HG02981 (cell line): Measurements from ENCODE around the gene TAOK2.
A peak's percentile ranks its signal among the peaks of the same experiment; 100 is the strongest.
"Not testable (repeated sequence)": the region's sequence is repeated elsewhere in the genome, so short reads cannot be mapped to it uniquely, and the experiment has no call there.

Experiments
- ATAC-seq: cut with Tn5 transposase; IDR thresholded peaks from one replicate; pipeline ENCODE4 v1.9.1; 2021; ENCODE audit warnings: mild to moderate bottlenecking, moderate library complexity; ENCODE audit not compliant: unreplicated experiment

TAOK2 gene

DNA sequence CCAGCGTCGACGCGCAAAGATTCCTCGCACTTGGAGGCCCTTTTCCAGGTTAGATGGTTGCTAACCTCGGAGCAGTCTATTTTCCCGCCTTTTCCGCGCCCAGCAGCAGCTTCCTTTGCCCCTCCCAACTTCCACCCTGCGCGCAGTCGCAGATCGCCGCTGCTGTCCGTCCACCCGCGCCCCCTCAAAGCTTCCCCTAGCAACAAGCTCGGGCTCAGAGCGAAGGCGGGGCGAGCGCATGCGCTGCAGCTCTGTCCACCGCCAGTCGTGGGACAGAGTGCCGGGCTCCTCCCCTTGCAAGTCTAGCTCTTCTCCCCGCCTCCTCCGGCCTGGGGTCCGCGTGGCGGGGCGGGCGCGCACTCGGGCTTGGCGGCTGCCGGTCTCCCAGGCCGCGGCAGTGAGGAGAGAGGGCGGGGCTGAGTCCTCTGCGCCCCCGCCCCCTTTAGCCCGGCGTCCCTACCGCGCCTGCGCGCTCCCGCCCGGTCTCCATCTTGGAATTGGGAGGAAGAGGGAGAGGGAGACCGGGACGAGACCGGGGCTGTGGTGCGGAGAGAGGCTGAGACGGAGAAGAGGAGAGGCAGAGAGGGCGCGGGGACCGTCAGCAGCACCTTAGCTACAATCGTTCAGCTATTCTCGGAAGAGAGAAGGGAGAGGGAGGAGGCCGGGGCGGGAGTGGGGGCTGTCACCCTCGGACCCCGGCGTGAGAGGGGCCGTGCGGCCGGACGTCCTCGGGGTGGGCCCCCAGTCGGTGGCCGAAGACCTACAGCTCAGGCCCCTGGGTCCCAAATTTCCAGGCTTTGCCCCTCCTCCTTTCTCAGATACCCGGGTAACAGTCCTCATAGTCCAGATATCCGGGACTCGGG, at the start of gene TAOK2:
TSS of gene TAOK2 (plus strand) at position 485 of the 863 bp plus-strand sequence. CDS start 3,905 bp downstream, outside the sequence.
- peak; percentile 86 for ATAC-seq

DNA sequence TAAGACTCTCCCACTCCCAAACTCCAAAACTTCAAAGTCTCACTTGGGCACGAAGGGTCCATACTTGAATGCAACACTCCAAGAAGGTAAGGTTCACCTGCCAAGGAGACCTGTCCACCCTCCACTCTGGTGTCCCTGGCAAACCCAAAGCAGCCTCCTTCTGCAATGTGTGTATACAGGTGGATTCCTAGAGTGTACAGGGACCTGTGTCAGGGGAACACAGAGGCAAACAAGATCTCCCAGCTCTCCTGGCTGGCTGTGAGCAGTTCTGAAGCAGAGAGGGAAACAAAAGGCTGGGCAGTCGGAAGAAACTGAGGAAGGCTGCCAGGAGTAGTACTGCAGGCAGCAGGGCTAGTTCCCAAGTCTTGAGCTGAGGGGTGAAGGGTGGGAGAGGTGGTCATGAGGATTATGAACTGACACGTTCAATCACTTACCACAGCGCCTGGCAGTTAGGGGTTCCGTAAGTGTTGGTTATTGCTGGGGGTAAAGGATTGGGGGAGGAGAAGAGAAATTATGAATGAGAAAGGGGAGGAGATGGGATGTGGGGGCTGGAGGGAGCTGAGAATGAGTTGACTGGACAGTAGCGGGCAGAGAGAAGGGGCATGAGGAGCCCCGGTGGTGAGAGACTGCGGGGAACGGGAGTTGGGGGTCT, 48.4 kb upstream of the TAOK2 start:
- ATAC-seq, result no peak

DNA sequence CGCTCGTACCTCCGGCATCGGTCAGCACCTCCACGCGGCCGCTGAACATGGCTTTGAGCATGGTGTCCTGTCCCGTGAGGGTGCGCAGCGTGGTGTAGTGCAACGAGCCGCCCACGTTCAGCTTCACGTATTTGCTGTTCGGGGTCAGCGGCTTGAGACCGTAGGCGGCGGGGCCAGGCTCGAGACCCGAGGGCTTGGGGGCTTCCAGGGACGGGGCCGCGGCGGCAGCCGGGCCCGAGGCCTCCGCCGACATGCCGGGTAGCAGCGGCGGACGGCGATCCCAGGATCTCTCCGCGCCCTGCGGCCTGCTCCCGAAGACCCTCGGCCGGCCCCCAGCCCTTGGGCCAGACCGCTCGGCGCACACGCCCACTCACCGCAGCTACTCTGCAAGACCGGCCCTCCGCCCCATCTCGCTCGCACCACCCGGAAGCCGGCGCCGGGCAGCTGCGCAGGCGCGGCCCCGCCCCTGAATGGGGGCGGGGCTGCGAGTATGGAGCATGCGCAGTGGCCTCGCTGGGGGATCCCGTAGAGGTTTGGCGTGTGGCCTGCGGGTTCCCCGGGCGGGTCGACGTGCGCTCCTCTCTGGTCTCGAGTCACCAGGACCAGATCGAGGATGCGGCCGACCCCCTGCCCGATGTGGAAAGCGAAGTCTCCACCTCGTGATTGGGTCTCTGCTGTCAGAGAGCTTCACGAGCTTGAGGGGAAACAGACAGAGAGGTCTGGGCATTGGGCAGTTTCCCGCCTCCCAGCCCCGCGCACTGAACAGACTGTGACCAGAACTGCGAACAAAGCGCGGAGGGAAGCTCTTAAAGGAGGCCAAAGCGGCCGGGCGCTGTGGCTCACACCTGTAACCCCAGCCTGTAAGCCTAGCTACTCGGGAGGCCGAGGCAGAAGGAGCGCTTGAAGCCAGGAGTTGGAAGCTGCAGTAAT, 47.6 kb upstream of the TAOK2 start, which contains the start of gene KCTD13:
TSS of gene KCTD13 (minus strand) at position 446 of the 930 bp plus-strand sequence. CDS start at position 253, 193 bp downstream.
- peak; percentile 92 for ATAC-seq

DNA sequence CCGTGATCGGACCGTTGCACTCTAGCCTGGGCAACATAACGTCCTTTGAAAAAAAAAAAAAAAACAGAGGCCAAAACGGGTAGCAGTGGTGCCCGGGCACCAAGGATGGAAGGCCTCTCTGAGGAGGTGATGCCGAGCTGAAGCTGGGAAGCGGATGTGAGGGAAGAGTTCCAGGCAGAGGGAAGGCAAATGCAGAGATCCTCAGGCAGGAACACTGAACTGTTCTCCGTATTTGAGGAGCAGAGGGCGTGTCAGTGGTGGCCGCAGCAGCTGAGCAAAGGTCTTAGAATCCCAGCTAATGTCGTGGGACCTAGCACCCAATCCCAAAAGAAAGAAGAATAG, 47.0 kb upstream of the TAOK2 start:
- ATAC-seq, result no peak

DNA sequence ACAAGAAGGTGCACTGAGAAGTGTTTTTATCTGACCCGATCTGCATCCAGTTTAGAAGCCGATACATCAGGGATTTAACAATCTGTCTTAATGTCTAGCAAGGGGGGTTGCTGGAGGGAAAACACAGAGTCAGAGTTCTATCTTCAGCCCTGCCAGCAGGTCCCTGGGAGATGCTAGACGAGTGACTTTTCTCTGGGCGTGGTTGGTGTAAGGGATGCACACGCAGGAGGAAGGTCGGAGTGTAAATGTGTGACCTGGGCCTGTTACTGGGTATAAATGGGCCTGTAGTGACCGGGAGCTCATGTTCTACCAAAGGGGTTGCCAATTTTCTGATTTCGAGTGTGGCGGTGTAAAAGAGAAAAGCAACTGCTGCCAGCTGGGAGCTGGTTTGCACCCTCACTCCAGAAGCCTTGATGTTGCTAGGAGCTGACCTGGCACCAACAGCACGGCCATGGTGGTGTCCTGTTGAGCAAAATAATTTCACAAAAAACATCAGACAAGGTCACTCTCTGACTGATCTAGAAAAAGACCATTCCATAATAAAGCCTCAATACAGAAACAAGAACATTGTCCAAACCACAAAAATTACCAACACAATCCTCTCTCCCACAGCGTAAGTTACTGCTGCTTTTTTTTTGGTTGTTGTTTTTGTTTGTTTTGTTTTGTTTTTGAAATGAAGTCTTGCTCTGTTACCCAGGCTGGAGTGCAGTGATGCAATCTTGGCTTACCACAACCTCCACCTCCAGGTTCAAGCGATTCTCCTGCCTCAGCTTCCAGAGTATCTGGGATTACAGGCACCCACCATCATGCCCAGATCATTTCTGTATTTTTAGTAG, 46.4 kb upstream of the TAOK2 start:
- no peak for ATAC-seq

DNA sequence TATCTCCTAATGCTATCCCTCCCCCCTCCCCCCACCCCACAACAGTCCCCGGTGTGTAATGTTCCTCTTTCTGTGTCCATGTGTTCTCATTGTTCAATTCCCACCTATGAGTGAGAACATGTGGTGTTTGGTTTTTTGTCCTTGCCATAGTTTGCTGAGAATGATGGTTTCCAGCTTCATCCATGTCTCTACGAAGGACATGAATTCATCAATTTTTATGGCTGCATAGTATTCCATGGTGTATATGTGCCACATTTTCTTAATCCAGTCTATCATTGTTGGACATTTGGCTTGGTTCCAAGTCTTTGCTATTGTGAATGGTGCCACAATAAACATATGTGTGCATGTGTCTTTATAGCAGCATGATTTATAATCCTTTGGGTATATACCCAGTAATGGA, 41.9 kb upstream of the TAOK2 start:
- ATAC-seq, result not testable (repeated sequence)

DNA sequence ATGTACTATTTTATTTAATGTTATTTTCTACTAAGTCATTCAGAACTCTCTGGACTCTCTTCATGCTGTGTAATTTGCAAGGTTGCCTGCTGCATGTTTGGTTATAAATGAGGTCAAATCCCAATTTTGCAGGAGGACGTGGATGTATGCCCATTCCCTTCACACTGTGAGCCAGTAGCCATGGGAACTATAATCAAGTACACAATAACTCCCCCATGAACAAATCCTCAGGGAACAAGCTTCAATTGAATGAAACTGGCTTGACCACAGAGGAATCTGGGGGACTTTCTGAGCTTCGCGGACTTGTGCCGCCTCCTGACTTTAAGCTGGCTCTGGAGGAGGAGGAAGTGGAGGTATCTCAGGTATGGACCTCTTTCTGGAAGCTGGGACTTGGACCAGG, 33.0 kb upstream of the TAOK2 start:
- no peak for ATAC-seq

DNA sequence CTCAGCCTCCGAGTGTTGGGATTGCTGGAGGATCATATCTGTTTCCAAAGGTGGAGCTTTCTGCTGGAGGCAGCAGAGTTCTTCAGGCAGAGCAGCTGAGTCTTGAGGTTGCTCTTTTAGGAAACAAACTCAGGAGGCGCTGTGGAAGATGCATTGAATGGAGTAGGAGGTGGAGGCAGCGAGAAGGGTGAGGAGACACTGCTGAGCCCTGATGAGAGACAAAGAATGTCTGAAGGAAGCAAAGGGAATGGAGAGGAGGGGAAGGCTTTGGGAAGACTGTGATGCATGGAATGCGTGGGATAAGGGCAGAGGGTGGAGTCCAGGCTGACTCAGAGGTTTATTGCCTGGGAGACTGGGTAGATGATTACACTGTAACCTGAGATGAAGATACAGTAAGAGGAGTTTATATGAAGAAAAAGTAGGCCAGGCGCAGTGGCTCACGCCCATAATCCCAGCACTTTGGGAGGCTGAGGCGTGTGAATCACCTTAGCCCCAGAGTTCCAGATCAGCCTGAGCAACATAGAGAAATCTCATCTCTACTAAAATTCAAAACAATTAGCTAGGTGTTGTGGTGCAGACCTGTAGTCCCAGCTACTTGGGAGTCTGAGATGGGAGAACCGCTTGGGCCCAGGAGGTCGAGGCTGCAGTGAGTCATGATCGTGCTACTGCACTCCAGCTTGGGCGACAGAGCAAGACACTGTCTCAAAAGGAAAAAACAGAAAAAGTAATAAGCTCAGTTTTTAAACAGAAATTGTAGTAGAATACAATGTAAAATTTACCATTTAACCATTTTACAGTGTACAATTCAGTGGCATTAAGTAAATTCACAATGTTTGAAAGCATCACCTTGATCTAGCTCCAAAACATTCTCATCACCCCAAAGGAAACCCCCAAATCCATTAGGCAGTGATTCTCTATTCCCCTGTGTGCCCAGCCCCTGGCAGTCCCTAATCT, 29.5 kb upstream of the TAOK2 start:
- ATAC-seq, result no peak

DNA sequence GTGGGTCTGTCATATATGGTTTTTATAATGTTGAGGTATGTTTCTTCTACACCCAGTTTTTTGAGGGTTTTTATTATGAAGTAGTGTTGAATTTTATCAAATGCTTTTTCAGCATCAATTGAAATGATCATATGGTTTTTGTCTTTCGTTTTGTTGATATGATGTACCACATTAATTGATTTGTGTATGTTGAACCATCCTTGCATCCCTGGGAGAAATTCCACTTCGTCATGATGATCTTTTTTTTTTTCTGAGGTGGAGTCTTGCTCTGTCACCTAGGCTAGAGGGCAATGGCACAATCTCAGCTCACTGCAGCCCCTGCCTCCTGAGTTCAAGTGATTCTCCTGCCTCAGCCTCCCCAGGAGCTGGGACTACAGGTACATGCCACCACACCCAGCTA, 25.8 kb upstream of the TAOK2 start:
- no peak for ATAC-seq

DNA sequence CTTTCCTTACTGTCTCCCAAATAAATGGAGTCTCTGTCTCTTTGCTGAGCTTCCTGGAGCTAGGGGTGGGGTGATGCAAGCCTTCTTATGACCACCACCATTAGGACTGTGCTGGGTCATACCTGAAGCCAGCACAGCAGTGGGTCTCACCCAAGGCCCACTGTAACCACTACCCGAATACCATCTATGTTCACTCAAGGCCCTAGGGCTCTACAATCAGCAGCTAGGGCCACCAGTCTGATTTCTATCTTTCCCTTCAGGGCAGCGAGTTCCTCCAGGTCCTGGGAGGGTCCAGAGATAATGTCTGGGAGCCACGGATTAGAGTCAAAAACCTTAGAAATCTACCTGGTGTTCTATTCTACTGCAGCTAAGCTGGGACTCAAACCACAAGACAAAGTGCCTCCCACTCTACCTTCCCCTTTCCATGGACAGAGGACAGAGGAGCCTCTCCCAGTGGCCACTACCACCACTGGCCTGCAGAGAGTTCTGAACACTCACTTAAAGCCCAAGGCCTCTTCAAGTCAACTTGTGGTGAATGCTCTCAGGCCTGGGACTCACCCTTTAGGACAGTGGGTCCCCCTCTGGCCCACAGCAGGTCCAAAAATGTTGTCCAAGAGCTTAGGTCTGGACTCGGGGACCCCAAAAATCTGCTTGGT, 22.7 kb upstream of the TAOK2 start:
- no peak for ATAC-seq

DNA sequence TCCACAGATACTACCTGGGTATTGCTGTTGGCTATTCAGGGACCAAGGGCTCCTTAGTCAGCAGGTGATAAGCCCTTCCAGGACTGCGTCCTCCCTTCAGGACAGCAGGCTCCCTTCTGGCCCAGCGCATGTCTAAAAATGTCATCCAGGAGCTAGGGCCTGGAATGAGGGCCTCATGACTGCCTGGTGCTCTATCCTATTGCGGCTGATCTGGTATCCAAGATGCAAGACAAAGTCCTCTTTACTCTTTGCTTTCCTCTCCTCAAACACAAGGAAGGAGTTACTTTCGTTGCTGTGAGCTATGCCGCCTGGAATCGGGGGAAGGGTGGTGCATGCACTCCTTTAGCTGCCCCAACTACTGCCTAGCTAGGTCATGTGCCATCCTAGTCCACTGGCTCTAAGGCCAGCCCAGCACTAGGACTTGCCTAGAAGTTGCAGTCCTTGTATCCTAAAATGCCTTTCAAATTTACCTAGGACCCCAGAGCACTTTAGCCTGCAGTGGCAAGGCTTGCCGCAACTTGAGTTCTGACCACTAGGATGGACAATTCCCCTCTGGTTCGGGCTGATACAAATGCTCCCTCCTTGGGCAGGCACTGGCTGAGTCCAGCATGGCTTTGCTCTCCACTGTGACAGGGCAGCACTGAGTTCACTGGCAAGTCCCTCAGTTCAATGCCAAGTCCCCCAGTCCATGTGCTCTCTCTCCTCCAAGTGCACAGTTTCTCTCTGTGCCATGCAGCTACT, 21.9 kb upstream of the TAOK2 start:
- ATAC-seq, result no peak

DNA sequence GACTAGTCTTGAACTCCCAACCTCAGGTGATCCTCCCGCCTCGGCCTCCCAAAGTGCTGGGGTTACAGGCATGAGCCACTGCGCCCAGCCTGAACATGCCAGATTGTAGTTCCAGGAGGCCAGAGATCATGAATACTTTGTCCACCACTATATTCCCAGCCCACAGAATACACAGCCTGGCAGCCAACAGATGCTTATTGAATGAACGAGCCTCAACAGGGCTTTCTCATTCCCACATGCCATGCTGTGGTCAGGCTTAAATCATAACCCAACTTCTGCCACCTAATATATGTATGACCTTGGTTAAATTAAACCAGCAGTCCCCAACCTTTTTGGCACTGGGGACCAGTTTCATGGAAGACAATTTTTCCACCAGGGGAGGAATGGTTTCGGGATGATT, 14.9 kb upstream of the TAOK2 start:
- no peak for ATAC-seq

DNA sequence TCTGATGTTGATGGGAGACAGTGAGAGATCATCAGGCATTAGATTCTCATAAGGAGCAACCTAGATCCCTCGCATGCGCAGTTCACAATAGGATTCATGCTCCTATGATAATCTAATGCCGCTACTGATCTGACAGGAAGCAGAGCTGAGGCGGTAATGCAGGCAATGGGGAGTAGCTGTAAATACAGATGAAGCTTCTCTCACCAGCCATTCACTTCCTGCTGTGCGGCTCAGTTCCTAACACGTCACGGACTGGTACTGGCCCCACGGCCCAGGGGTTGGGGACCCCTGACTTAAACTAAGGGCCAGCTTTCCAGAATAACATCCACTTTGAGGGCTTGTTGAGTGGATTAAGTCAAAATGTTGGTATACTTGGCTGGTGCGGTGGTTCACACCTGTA, 14.4 kb upstream of the TAOK2 start:
- no peak for ATAC-seq

DNA sequence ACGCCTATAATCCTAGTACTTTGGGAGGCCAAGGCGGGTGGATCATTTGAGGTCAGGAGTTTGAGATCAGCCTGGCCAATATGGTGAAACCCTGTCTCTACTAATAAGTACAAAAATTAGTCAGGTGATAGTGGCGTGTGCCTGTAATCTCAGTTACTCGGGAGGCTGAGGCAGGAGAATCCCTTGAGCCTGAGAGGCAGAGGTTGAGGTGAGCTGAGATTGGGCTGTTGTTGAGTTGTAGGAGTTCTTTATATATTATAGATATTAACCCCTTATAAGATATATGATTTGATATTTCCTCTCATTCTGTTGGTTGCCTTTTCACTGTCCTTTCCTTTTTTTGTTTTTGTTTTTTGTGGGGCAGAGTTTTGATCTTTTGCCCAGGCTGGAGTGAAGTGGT, 13.8 kb upstream of the TAOK2 start:
- not testable (repeated sequence) for ATAC-seq

DNA sequence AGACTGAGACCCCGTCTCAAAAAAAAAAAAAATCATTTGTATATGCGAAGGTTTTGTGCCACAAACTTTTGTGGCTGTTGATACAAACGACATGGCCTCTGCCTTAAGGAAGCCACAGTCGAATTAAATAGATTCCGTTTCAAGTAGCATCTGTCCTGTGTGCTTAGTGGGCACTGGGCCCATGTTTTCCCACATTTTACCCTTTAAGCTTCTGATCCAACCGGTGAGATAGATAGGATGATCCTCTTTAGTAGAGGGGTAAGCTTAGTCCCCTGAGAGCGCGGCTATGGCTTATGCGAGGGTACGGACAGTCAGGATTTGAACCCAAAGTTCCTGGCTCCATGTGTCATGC, 12.6 kb upstream of the TAOK2 start:
- ATAC-seq, result no peak

DNA sequence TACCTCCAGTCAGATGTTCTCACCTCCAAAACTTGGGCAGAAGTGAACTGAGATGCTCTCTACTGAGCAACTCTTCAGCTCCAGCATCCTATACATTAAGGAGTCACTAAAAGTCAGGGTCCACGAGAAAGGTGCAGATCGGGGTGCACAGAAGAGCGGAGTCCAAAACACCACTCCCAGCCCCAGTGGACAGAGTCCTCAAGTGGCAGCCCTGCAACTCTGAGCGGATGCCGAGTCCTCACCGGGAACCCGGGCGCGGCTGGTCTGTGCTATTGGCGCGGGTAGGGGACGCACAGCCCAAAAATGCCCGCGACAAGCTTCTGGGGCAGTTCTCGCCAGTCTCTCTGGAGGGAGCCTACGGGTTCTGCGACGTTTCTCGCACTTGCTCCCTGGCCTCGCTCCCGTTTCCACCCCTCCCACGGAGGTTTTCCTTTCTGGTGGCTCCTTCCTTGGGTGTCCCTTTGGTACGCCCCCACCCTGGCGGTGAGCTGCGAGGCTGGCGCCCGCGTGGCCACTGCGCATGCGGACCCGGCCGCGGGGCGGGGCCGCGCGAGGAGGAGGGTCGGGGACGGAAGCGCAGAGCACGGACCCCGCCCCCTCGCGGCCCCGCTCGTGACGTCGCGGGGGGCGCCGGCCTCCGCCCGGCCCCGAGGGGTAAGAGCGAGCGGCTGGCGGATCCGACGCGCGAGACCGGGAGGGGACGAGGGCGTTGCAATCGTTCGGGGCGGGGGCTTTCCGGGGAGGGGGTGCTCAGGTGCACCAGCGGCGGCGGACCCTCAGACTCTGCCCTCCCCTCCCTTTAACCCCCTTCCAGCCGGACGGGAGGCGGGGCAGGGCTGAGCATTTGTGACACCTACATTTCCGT, 12.0 kb upstream of the TAOK2 start, which contains the start of gene TMEM219:
TSS of gene TMEM219 (plus strand) at position 601 of the 865 bp plus-strand sequence. CDS start 1,065 bp downstream, outside the sequence.
- ATAC-seq, result peak; percentile 82
